Measurements from ENCODE around the gene PITPNB.

Gene PITPNB

GRCh38 chr22:27918341-27919221, 475 bp downstream of the PITPNB start:
- DNase-seq, result peak in 3 of 4 experiments; percentile 11 to 20 (median 16)

- no peak for DNase-seq
These were observed 3.1 kb downstream of the PITPNB start for GRCh38 chr22:27915986-27916385.

DNA sequence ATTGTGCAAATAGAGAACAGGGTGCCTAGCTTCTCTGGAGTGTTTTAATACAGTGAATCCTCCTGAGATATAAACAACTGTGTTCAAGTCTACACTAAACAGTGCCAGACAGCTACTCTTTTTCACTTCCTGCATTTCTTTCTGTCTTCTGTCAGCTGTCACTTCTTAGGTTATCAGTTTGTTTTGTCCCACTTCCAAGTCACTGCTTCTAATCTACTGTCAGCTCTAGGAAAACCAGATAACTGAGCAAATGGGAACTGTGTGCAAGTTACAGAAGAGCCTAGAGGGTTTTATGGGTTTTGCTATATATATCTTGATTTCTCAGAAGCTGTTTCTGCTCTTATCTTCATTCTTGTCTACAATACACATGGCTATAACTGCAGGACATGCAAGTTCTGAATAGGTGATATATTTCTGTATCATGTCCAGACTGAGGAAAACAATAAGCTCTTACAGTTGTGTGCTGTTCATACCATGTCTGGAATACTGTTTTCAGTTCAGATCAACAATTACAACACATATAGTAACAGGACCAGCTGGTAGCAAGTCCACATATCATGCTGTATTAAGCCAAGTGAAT, 5.8 kb downstream of the PITPNB start:
- DNase-seq, result no peak

DNA sequence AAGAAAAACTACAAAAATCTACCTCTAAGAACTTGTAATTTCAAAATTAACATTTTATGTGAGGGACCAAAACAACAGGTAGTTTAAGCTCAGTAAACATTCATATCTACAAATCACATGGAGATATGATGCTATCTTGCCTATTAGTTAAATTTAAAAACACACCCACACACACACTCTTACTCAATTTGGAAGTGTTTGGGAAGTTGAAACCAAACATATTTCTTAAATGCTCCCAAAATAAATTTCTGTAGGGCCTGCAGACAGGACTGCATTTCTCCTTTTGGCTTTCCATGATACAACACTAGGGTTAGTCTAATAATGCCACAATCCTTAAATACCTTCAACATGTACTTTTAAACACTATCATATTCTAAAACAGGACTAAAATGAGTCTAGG, 7.0 kb downstream of the PITPNB start:
- no peak for DNase-seq

GRCh38 chr22:27911330-27911729, 7.7 kb downstream of the PITPNB start:
- DNase-seq, result no peak

DNA sequence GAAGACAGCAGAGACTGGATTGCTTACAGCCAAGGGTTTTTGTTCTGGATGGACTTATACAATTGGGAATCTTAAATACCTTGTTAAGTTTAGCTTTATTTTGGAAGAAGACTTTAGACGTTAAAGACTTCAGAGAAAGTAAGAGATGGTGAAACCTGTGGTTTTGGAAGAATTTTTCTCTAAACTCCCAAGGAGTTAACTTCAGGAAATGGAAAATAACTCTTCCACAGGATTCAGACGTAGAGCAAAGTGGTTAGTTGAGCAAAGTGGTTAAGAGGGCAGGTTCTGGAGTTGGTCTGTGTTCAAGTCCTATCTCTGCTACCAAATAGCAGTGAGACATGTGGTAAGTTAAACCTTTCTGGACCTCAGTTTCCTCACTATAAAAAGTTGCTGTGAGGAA, 12.8 kb downstream of the PITPNB start:
- no peak for DNase-seq

DNA sequence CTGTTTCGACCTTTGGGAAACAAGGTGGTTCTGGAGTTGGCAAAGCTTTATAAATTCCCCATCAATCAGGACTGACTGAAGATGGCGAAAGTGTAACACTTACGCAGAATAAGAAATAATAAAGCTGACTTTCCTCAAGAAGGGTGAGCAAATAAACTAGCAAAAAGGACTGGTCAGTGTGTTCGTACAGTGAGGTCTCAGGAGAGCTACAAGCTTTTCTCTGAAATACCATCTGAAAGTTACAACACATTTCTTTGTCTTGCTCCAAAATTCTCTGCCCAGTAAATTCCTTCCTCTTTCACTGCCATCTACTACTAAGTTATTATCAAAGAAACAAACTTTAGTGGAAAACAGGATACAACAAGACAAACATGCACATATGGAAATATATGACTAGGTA, 13.4 kb downstream of the PITPNB start:
- no peak for DNase-seq

- no peak for DNase-seq
These were observed 15.1 kb downstream of the PITPNB start for GRCh38 chr22:27903805-27904473.

GRCh38 chr22:27900153-27900552, 18.9 kb downstream of the PITPNB start:
- DNase-seq, result no peak

GRCh38 chr22:27896245-27896644, 22.8 kb downstream of the PITPNB start:
- no peak for DNase-seq

- no peak for DNase-seq
These were observed 23.5 kb downstream of the PITPNB start for GRCh38 chr22:27895600-27895999.

- DNase-seq, result no peak
These were observed 26.2 kb downstream of the PITPNB start for GRCh38 chr22:27892811-27893210.

DNA sequence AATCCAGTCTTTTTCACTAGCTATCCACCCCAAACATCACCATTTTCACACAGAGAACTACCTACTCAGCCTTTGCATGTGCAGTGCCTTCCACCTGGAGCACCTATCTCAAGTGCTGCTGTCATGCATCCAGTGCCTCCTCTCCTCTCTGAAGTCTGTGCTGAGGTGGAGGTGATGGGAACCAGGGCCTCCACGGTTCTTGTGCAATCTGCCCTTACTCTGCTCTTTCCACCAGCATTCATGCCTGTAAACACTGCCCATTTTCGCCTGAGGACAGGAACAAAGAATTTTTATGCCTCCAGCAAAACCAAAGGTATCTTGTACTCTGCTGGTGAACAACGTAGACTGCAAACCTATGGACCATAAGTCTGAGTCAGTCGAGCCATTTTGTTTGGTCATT, 27.0 kb downstream of the PITPNB start:
- DNase-seq, result no peak

GRCh38 chr22:27888310-27888709, 30.7 kb downstream of the PITPNB start:
- no peak for DNase-seq

DNA sequence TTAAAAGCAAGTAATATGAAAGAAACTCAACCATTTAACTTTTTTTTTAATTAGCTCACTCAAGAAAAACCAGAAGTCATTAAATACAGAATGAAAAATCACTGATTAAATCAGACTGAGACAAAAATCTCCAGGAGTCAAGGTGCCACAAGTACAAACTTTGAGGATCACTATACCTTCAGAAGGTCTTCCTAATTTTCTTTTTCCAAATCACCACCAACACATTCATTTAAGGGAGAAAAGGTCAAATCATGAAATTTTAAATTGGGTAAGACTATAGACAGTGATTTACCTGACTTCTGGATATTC, 32.3 kb downstream of the PITPNB start:
- no peak for DNase-seq

DNA sequence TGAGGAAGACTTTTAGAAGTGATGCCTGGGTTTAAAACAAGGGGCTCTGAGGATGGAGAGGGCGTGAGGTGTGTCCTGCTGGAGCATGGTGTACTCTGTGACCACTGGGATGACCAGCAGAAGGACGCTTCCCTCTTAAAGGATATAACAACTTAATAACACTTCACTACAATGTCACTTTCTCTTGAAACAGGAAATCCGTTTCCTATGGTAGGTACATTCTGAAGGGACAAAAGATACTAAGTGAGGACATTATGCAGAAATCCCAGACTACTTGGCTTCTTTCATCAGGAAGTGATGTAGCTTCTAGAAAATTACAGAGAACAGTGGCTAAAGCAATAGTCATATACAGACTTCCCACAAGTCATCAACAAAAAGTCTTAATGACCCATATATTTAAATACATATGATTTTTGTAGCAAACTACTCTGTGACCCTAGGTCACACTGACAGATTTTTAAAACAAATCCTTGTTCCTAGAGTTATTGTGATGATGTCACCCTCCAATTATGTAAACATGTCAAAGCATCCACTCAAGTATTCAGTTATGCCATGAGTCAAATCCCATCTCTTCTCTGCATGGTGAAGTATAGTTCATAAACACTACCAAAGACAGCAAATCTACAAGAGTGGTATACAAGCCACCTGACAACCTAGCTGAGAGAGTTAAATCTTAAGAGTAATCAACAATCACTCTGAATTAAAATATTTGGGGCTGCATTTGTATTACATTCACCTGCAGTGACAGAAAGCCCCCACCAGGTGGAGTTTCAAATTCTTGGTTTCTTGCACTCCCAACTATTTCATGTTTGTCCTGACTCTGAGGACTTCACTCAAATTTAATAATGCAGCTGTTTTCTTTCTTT, 32.8 kb downstream of the PITPNB start:
- DNase-seq, result peak in 3 of 4 experiments; percentile 1 to 15 (median 13)

- no peak for DNase-seq
These were observed 35.3 kb downstream of the PITPNB start for GRCh38 chr22:27883656-27884350.

GRCh38 chr22:27882507-27883290, 36.4 kb downstream of the PITPNB start:
- no peak for DNase-seq

GRCh38 chr22:27881421-27881820, 37.6 kb downstream of the PITPNB start:
- no peak for DNase-seq

GRCh38 chr22:27880778-27881394, 38.2 kb downstream of the PITPNB start:
- DNase-seq, result no peak

GRCh38 chr22:27879923-27880322, 39.1 kb downstream of the PITPNB start:
- DNase-seq, result no peak

Measured in activated naive CD4-positive, alpha-beta T cell (primary cell).